Stimulated activated naive B cell treated with anti-CD40 and anti-IgM and Interleukin-4, amounts not matched to agents 10 μg/mL and 1 μg/mL and 100 μg/mL, for 72 hours (primary cell): ENCODE measurements around the gene REPS2.

ENCODE experiments used
- ATAC-seq, 2 donors: fragments of 150-1000 bp; cut with Tn5 transposase; replicated peaks; 2 replicates each; pipeline ENCODE4 v1.10.0; 2021; ENCODE audit warnings: moderate library complexity in 1 of 2
- DNase-seq: peaks from one replicate; pipeline ENCODE4 v3.0.0; 2021
- H3K27ac Mint-ChIP-seq: one replicate; pipeline ENCODE4 v1.8.0; 2022; ENCODE audit warnings: mild to moderate bottlenecking, mixed read lengths
- H3K27me3 Mint-ChIP-seq, 2 donors: one replicate each; pipeline ENCODE4 v1.8.0; 2022; ENCODE audit warnings: mixed read lengths in 2 of 2
- H3K36me3 Mint-ChIP-seq, 2 donors: one replicate each; pipeline ENCODE4 v1.8.0; 2022; ENCODE audit warnings: mixed read lengths in 2 of 2, mild to moderate bottlenecking in 1 of 2
- H3K4me1 Mint-ChIP-seq, 2 donors: one replicate each; pipeline ENCODE4 v1.8.0; 2022; ENCODE audit warnings: mixed read lengths in 2 of 2, mild to moderate bottlenecking in 1 of 2
- H3K4me3 Mint-ChIP-seq, 2 donors: one replicate each; pipeline ENCODE4 v1.8.0; 2022; ENCODE audit warnings: mild to moderate bottlenecking in 2 of 2, mixed read lengths in 2 of 2, moderate library complexity in 1 of 2
- H3K9me3 Mint-ChIP-seq, 2 donors: one replicate each; pipeline ENCODE4 v1.8.0; 2022; ENCODE audit warnings: mixed read lengths in 2 of 2, mild to moderate bottlenecking in 1 of 2

The REPS2 gene

DNA sequence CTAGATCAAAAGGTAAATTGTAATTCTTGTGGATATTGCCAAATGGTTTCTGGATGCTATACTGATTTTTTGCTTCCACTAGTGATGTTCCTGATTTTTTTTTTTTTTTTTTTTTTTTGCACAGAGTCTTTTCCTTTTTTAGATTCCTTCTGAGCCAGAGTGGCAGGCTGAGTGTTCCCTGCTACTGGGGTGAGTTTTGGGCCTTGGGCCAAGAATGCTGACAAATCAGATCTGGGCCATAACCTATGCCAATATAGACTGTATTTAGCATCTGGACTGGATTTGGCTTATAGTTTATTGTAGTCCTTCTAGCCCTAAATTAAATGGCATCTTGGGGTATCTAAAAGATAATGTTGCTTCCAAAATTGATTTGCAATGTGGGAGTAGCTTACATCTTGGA lies 52.8 kb downstream of the REPS2 start:
- H3K9me3 Mint-ChIP-seq = peaks cover 0 to 3% of the 10 kb centered on the region in 2 donors
- H3K4me3 Mint-ChIP-seq = no peak overlapping the region
- no peak for DNase-seq
- H3K27ac Mint-ChIP-seq = no peak overlapping the region
- ATAC-seq = no peak
- H3K4me1 Mint-ChIP-seq = peaks cover 0 to 12% of the 10 kb centered on the region in 2 donors
- no peaks in the 10 kb centered on the region for H3K36me3 Mint-ChIP-seq
- peaks cover 0 to 7% of the 10 kb centered on the region in 2 donors for H3K27me3 Mint-ChIP-seq

DNA sequence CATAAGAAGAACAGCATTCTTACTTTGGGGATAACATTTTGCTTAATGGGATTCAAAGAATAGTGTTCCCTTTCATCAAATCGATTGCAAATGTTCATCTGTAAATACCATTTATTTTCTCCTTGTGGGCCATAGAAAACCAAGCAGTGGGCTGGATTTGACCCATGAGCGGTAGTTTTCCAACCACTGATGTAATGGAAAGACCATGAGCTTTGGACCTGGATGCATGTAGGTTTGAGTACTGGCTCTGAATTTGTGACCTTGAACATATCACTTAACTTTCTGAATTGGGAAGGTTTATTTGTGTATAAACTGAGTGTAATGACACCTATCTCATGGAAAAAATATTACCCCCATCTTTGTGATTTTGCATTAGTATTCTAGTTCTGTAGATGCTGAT lies 54.3 kb downstream of the REPS2 start:
- DNase-seq (no peak), ATAC-seq (no peak)
- Mint-ChIP-seq H3K27ac (no peak overlapping the region), H3K36me3 (no peaks in the 10 kb centered on the region), H3K27me3 (peaks cover 0 to 6% of the 10 kb centered on the region in 2 donors), H3K4me1 (peaks cover 0 to 12% of the 10 kb centered on the region in 2 donors), H3K9me3 (peaks cover 0 to 3% of the 10 kb centered on the region in 2 donors), H3K4me3 (no peak overlapping the region)

DNA sequence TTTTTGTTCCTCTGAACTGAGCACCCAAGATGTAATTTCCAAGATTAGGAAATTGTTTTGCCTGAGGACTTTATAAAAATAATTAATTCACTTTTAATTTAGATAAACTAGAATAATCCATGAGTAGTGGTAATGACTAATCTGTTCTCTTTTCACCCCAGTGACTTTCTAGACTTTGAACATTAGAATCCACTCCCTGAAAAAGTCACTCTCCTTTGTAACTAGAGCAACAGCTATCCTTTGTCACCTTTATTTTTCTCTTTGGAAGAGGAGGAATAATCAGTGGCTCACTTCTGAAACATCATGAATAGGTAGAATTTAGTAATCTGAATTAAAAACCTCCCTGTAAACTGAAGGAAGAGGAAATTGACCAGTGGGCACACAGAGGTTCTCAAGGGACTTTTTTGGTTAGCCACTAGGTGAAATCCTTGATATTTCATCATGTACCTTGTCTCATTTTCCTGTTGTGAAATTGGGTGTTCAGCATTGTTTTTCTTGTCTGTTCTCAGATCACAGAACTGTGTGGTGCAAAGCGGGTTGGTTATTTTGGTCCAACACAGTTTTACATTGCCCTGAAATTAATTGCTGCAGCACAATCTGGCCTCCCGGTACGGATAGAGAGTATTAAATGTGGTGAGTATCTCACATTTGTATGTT lies 59.4 kb downstream of the REPS2 start:
- H3K36me3 Mint-ChIP-seq = no peaks in the 10 kb centered on the region
- ATAC-seq (no peak), DNase-seq (no peak)
- peaks cover 0 to 3% of the 10 kb centered on the region in 2 donors for H3K9me3 Mint-ChIP-seq
- H3K27ac Mint-ChIP-seq = no peak overlapping the region
- peaks cover 0 to 15% of the 10 kb centered on the region in 2 donors for H3K4me1 Mint-ChIP-seq
- peaks cover 0 to 8% of the 10 kb centered on the region in 2 donors for H3K27me3 Mint-ChIP-seq
- no peak overlapping the region for H3K4me3 Mint-ChIP-seq

DNA sequence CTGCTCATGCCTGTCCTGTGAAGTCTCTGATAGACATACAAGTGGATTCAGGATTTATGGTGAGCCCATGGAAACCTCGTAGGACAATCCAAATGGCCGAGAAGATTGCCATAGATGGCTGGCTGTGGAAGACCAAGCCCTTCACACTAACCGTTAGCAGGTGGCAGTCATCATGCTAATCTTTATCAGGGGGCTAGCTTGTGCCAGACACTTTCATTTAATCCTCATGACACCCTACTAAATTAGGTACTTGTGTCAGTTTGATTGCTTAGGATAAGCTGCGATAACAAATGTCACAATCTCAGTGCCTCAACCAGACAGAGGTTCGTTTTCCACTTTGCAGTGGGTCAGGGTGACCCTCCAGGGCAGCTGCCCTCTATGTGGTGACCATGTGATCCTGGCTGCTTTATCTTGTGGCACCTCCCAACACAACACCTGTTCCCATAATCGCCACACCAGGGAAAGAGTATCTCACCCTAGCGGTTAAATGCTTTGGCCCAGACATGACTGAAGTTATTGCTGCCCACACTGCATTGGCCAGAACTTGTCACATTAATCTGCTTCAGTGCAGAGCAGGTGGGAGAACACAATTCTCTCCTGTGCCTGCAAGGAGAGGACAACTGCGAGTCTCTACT lies 60.8 kb downstream of the REPS2 start:
- Mint-ChIP-seq H3K4me1 (peaks cover 0 to 10% of the 10 kb centered on the region in 2 donors), H3K9me3 (no peaks in the 10 kb centered on the region), H3K36me3 (no peaks in the 10 kb centered on the region), H3K27me3 (peaks cover 0 to 4% of the 10 kb centered on the region in 2 donors), H3K4me3 (no peak overlapping the region), H3K27ac (no peak overlapping the region)
- DNase-seq = no peak
- no peak for ATAC-seq

DNA sequence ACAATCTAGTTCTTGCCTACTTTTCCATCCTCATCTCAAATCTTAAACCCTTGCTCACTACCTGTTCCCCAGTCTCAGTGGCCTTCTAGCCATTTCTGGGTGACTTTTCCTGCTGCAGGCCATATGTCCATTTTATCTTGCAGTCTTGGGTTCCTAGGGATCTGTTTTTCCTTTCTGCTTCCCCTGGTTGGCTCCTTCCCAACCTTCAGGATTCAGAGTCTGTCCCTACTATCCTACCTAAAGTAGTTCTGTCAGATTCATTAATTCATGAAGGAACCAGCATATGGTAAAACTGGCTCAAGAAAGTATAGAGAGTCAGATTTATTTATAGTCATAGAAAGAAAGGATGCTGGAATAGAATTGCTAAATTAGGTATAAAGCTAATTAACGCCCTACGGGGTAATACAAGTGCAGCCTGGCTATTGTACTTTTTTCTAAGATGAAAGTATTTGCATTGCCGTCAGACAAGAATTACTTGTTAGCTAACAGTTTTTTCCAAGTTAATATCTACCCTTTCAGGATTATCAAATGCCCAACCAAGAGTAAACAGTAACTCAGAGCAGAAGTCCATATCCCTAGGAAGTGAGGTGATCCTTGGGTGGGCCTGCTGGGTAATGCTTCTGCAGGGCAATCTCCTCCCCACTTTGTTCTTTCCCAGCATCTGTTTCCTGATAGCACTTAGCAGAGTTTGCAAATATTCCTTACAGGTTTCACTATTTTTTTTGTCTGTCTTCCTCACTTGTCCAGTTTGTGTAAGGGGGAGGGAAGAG lies 63.6 kb downstream of the REPS2 start:
- no peaks in the 10 kb centered on the region for H3K36me3 Mint-ChIP-seq
- peaks cover 0 to 4% of the 10 kb centered on the region in 2 donors for H3K27me3 Mint-ChIP-seq
- DNase-seq (no peak), ATAC-seq (no peak)
- no peaks in the 10 kb centered on the region for H3K9me3 Mint-ChIP-seq
- H3K27ac Mint-ChIP-seq = no peak overlapping the region
- no peak overlapping the region for H3K4me3 Mint-ChIP-seq
- peaks cover 0 to 4% of the 10 kb centered on the region in 2 donors for H3K4me1 Mint-ChIP-seq

DNA sequence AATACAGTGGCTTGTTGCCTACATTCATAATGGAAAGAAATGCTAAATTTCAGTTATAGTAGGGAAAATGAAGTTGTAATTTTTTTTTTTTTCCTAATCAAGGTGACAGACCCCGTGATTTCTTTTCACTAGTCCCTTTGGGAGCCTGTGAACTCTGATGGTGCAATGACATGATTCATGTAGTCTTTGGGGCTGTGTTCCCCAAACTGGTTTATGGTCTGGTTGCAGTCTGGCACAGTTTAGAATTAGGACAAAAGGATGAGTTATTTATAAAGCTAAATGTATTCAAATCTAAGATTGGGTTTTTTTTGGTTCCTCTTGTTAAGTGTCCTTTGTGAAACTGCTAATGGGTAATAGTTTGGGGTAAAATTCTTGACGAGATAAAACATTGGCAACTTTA lies 66.0 kb downstream of the REPS2 start:
- DNase-seq = no peak
- Mint-ChIP-seq H3K4me1 (no peaks in the 10 kb centered on the region), H3K36me3 (no peaks in the 10 kb centered on the region), H3K9me3 (no peaks in the 10 kb centered on the region), H3K27me3 (peaks cover 0 to 4% of the 10 kb centered on the region in 2 donors), H3K4me3 (no peak overlapping the region), H3K27ac (peak overlapping the region; percentile 33)
- ATAC-seq = peak in 1 of 2 donors; percentile 23

GRCh38 chrX:17014216-17014615 lies 67.8 kb downstream of the REPS2 start:
- H3K4me1 Mint-ChIP-seq = peaks cover 3 to 10% of the 10 kb centered on the region in 2 donors
- no peak for ATAC-seq
- H3K27me3 Mint-ChIP-seq = peaks cover 0 to 4% of the 10 kb centered on the region in 2 donors

DNA sequence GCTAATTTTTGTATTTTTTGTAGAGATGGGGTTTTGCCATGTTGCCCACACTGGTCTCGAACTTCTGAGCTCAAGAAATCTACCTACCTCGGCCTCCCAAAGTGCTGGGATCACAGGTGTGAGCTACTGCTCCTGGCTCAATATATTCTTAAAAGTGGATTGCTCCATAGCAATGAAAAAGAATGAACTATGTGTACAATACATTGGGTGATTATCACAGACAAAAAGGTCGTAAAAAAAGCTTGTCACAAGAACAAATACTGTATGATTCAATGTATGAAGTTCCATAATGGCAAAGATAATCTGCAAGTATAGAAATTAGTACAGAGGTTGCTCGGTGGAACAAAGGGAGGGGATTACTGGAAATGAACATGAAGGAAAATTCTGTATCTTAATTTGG lies 70.7 kb downstream of the REPS2 start:
- Mint-ChIP-seq H3K4me3 (no peak overlapping the region), H3K27me3 (no peaks in the 10 kb centered on the region), H3K9me3 (no peaks in the 10 kb centered on the region), H3K4me1 (peaks cover 3 to 10% of the 10 kb centered on the region in 2 donors), H3K27ac (no peak overlapping the region), H3K36me3 (no peaks in the 10 kb centered on the region)
- DNase-seq (no peak), ATAC-seq (no peak)

More at GRCh38 chrX:17014216-17014615, 67.8 kb downstream of the REPS2 start:
- no peak overlapping the region for H3K4me3 Mint-ChIP-seq
- no peaks in the 10 kb centered on the region for H3K36me3 Mint-ChIP-seq
- H3K9me3 Mint-ChIP-seq = no peaks in the 10 kb centered on the region
- no peak for DNase-seq
- no peak overlapping the region for H3K27ac Mint-ChIP-seq

GRCh38 chrX:17020356-17020755 lies 73.9 kb downstream of the REPS2 start:
- Mint-ChIP-seq H3K4me1 (peaks cover 6 to 10% of the 10 kb centered on the region in 2 donors), H3K4me3 (no peak overlapping the region), H3K9me3 (no peaks in the 10 kb centered on the region), H3K36me3 (no peaks in the 10 kb centered on the region), H3K27me3 (no peaks in the 10 kb centered on the region), H3K27ac (no peak overlapping the region)
- no peak for ATAC-seq
- DNase-seq = no peak

DNA sequence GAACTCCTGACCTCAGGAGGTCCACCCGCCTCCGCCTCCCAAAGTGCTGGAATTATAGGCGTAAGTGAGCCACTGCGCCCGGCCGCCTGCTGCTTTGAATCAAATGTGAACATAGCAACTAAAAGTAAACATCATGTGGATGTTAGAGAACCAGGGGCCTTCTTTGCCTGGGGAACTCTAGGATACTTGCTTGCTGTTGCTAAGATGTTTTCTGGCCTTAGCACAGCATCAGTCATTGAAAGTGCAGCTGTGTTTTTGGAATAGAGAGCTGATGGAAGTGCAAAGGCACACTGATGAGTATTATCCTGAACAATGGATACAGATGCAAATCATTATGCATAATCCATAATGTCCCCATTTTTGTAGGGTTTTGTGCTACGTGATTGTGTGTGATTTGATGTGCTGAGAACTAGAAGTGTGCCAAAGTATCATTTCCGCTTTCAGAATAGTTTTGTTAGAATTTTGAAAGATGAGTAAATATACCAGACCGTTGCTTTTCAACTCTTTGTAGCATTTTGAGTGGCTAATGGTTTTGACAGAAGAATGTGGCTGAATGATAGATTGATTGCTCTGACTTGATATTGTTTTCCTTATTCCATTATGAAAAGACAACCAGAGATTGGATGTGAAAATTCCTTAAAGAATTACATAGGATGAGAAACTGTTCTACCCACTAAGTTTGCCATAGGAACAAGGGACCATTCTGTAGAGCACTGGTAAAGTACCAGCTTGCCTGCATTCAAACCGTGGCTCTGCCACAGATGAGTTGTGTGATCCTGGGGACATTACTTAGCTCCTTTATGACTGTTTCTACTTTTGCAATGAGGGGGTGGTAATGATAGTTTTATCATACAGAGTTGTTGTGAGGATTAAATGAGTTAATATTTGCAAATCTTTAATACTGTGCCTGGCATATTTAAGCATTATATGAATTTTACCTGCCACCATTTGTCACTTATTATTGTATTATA lies 74.7 kb downstream of the REPS2 start:
- H3K36me3 Mint-ChIP-seq = no peaks in the 10 kb centered on the region
- H3K4me3 Mint-ChIP-seq = no peak overlapping the region
- DNase-seq = no peak
- H3K27me3 Mint-ChIP-seq = no peaks in the 10 kb centered on the region
- H3K9me3 Mint-ChIP-seq = no peaks in the 10 kb centered on the region
- no peak overlapping the region for H3K27ac Mint-ChIP-seq
- peaks cover 6 to 10% of the 10 kb centered on the region in 2 donors for H3K4me1 Mint-ChIP-seq
- ATAC-seq = peak in 1 of 2 donors; percentile 44

GRCh38 chrX:17021851-17022604 lies 75.6 kb downstream of the REPS2 start:
- H3K27ac Mint-ChIP-seq = no peak overlapping the region
- DNase-seq = no peak

DNA sequence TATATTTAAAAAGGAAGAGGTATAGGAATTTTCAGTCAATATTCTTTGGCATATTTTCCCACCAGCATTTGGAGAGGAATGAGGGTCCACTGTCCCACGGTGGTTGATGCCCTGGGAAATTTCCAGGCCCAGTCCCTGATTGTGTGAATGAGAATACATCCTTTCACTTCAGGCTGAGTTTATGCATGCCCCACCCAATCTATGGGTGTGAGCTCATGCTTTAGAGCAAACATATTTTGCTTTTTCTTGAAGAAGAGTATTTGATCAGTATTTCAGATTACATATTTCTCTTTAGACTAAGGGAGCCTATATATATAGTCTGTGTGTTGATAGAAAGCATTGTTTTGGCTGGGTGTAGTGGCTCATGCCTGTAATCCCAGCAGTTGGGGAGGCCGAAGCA lies 77.2 kb downstream of the REPS2 start:
- Mint-ChIP-seq H3K4me3 (no peak overlapping the region), H3K36me3 (no peaks in the 10 kb centered on the region), H3K9me3 (no peaks in the 10 kb centered on the region), H3K27me3 (peaks cover 0 to 4% of the 10 kb centered on the region in 2 donors), H3K27ac (no peak overlapping the region), H3K4me1 (peaks cover under 1 to 3% of the 10 kb centered on the region in 2 donors)
- no peak for DNase-seq
- no peak for ATAC-seq

More at GRCh38 chrX:17021851-17022604, 75.6 kb downstream of the REPS2 start:
- Mint-ChIP-seq H3K4me3 (no peak overlapping the region), H3K27me3 (peaks cover 0 to 1% of the 10 kb centered on the region in 2 donors), H3K4me1 (peaks cover 6 to 10% of the 10 kb centered on the region in 2 donors), H3K36me3 (no peaks in the 10 kb centered on the region), H3K9me3 (no peaks in the 10 kb centered on the region)
- ATAC-seq = no peak

DNA sequence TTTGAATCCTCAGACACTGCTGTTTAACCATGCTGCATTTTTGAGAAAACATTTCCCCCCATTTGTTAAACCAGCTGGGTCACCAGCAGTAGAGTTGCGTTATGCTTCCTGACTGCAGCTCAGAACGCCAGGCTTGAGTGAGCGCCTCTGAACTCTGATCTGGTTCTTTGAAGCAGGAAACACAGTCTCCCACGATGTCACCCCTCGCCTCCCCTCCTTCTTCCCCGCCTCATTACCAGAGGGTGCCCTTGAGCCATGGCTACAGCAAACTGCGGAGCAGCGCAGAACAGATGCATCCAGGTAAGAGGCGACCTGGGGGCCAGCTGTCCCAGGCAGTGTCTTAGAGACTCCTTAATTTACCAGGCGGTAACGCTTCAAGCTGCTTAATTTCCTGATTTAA lies 78.4 kb downstream of the REPS2 start:
- DNase-seq = no peak
- H3K36me3 Mint-ChIP-seq = no peaks in the 10 kb centered on the region
- no peak overlapping the region for H3K4me3 Mint-ChIP-seq
- H3K27me3 Mint-ChIP-seq = peaks cover 0 to 4% of the 10 kb centered on the region in 2 donors
- H3K9me3 Mint-ChIP-seq = no peaks in the 10 kb centered on the region
- peaks cover 3% of the 10 kb centered on the region in 2 donors for H3K4me1 Mint-ChIP-seq
- no peak overlapping the region for H3K27ac Mint-ChIP-seq
- peak in 1 of 2 donors; percentile 45 for ATAC-seq
